Mammary epithelial cell (primary cell): ENCODE results near the gene ZDHHC5.

ENCODE experiments used
- CTCF ChIP-seq, 2 donors: IDR thresholded peaks in 1 of 2; conservative IDR thresholded peaks in 1 of 2; 2 replicates each; pipeline ENCODE4 v1.5.1; 2011 to 2012; ENCODE audit warnings: inconsistent platforms in 2 of 2, low read length in 2 of 2, mild to moderate bottlenecking in 2 of 2, control low read depth in 1 of 2, low read depth in 1 of 2; ENCODE audit not compliant: insufficient read depth in 1 of 2; ENCODE audit errors: extremely low read depth in 1 of 2
- EZH2 ChIP-seq: IDR thresholded peaks from 2 replicates; pipeline ENCODE4 v1.6.1; 2012; ENCODE audit warnings: low read length, inconsistent platforms, borderline replicate concordance

GRCh38 chr11:57728829-57729228, 60.9 kb downstream of the ZDHHC5 start:
- TF ChIP-seq EZH2 (no peak), CTCF (conservative IDR thresholded peaks at IDR 0.05 in 1 of 2, IDR thresholded peaks at IDR 0.05 in 1 of 2; ENCODE audit: extremely low read depth in 1 of 2, insufficient read depth in 1 of 2, low read depth in 1 of 2, low read length in 2 of 2) (no peak)
